IPS-NIHi11 (cell line): Measurements from ENCODE around the gene MYOM1.
A peak's percentile ranks its signal among the peaks of the same experiment; 100 is the strongest.

Source experiments
- DNase-seq: peaks from one replicate; pipeline ENCODE4 v3.0.0; 2012; ENCODE audit warnings: mixed read lengths, low spot score

The MYOM1 gene

GRCh38 chr18:3219631-3220335, at the start of gene MYOM1:
TSS of gene MYOM1 (minus strand) at chr18:3219968. CDS start at chr18:3215223, 4,745 bp downstream.
- no peak for DNase-seq

- no peak for DNase-seq
These were observed 49.6 kb upstream of the MYOM1 start for GRCh38 chr18:3269241-3269913.

GRCh38 chr18:3268306-3268705, 48.5 kb upstream of the MYOM1 start:
- DNase-seq, result no peak

- DNase-seq, result no peak
These were observed 46.4 kb upstream of the MYOM1 start for GRCh38 chr18:3266062-3266608.

GRCh38 chr18:3265564-3266033, 45.8 kb upstream of the MYOM1 start:
- DNase-seq, result no peak

GRCh38 chr18:3264362-3264761, 44.6 kb upstream of the MYOM1 start:
- no peak for DNase-seq

GRCh38 chr18:3263132-3263700, 43.4 kb upstream of the MYOM1 start:
- no peak for DNase-seq

- DNase-seq, result no peak
These were observed 42.7 kb upstream of the MYOM1 start for GRCh38 chr18:3262234-3263131.

- peak; percentile 88 for DNase-seq
These were observed 41.8 kb upstream of the MYOM1 start, which contains the start of gene MYL12B for GRCh38 chr18:3261373-3262233. TSS of gene MYL12B (plus strand) at chr18:3262133. CDS start at chr18:3272899, 10,766 bp downstream.

- no peak for DNase-seq
These were observed 41.2 kb upstream of the MYOM1 start for GRCh38 chr18:3260995-3261372.

GRCh38 chr18:3257627-3258120, 37.9 kb upstream of the MYOM1 start:
- DNase-seq, result no peak

- DNase-seq, result no peak
These were observed 37.2 kb upstream of the MYOM1 start for GRCh38 chr18:3256693-3257626.

GRCh38 chr18:3255611-3256165, 35.9 kb upstream of the MYOM1 start:
- no peak for DNase-seq

GRCh38 chr18:3254725-3255124, 35.0 kb upstream of the MYOM1 start:
- no peak for DNase-seq

GRCh38 chr18:3252843-3253242, 33.1 kb upstream of the MYOM1 start:
- no peak for DNase-seq

- no peak for DNase-seq
These were observed 32.2 kb upstream of the MYOM1 start for GRCh38 chr18:3251963-3252277.

GRCh38 chr18:3251249-3251962, 31.6 kb upstream of the MYOM1 start:
- DNase-seq, result no peak

- DNase-seq, result no peak
These were observed 30.7 kb upstream of the MYOM1 start for GRCh38 chr18:3250237-3251107.
